GM18520 (cell line): ENCODE results near the gene ATG10.
"Not testable (repeated sequence)": the region's sequence is repeated elsewhere in the genome, so short reads cannot be mapped to it uniquely, and the experiment has no call there.

Experiments
- ATAC-seq: cut with Tn5 transposase; IDR thresholded peaks from one replicate; pipeline ENCODE4 v1.9.1; 2021; ENCODE audit not compliant: unreplicated experiment

ATG10 gene

GRCh38 chr5:81980598-81981260 is 8.9 kb downstream of the ATG10 start:
- ATAC-seq = no peak

GRCh38 chr5:81982172-81982685 is 10.4 kb downstream of the ATG10 start:
- not testable (repeated sequence) for ATAC-seq

GRCh38 chr5:81983148-81983547 is 11.3 kb downstream of the ATG10 start:
- ATAC-seq = not testable (repeated sequence)

- ATAC-seq = not testable (repeated sequence)
Measured at GRCh38 chr5:81983563-81983962, 11.7 kb downstream of the ATG10 start.

GRCh38 chr5:81986126-81986525 is 14.3 kb downstream of the ATG10 start:
- ATAC-seq = no peak

- no peak for ATAC-seq
Measured at GRCh38 chr5:81989204-81989603, 17.4 kb downstream of the ATG10 start.

- no peak for ATAC-seq
Measured at GRCh38 chr5:81994679-81995078, 22.9 kb downstream of the ATG10 start.

GRCh38 chr5:81995407-81995806 is 23.6 kb downstream of the ATG10 start:
- ATAC-seq = no peak

GRCh38 chr5:82004511-82004910 is 32.7 kb downstream of the ATG10 start:
- no peak for ATAC-seq

GRCh38 chr5:82009869-82010268 is 38.0 kb downstream of the ATG10 start:
- ATAC-seq = not testable (repeated sequence)

- ATAC-seq = no peak
Measured at GRCh38 chr5:82010696-82011095, 38.9 kb downstream of the ATG10 start.

GRCh38 chr5:82011761-82012160 is 39.9 kb downstream of the ATG10 start:
- no peak for ATAC-seq

- ATAC-seq = not testable (repeated sequence)
Measured at GRCh38 chr5:82014644-82015043, 42.8 kb downstream of the ATG10 start.

- no peak for ATAC-seq
Measured at GRCh38 chr5:82018462-82018861, 46.6 kb downstream of the ATG10 start.

- no peak for ATAC-seq
Measured at GRCh38 chr5:82019342-82020138, 47.7 kb downstream of the ATG10 start.

- ATAC-seq = no peak
Measured at GRCh38 chr5:82022499-82022898, 50.7 kb downstream of the ATG10 start.

- ATAC-seq = no peak
Measured at GRCh38 chr5:82023644-82024043, 51.8 kb downstream of the ATG10 start.

- no peak for ATAC-seq
Measured at GRCh38 chr5:82031220-82032119, 59.6 kb downstream of the ATG10 start.

GRCh38 chr5:82042894-82043293 is 71.1 kb downstream of the ATG10 start:
- not testable (repeated sequence) for ATAC-seq

GRCh38 chr5:82044010-82044409 is 72.2 kb downstream of the ATG10 start:
- no peak for ATAC-seq
